Loucy (cell line): Measurements from ENCODE around the gene GCNT2.
"Not testable (repeated sequence)": the region's sequence is repeated elsewhere in the genome, so short reads cannot be mapped to it uniquely, and the experiment has no call there.

ENCODE experiments used
- CTCF ChIP-seq: fragments of 200-600 bp; sonication (generic); conservative IDR thresholded peaks from 2 replicates; pipeline ENCODE4 v1.5.1; 2014; ENCODE audit warnings: mild to moderate bottlenecking, antibody characterized with exemption, low read length
- EZH2phosphoT487 ChIP-seq: fragments of 200-600 bp; IDR thresholded peaks from 2 replicates; pipeline ENCODE4 v1.6.1; 2018; ENCODE audit warnings: antibody characterized with exemption, mild to moderate bottlenecking, moderate library complexity, borderline replicate concordance

DNA sequence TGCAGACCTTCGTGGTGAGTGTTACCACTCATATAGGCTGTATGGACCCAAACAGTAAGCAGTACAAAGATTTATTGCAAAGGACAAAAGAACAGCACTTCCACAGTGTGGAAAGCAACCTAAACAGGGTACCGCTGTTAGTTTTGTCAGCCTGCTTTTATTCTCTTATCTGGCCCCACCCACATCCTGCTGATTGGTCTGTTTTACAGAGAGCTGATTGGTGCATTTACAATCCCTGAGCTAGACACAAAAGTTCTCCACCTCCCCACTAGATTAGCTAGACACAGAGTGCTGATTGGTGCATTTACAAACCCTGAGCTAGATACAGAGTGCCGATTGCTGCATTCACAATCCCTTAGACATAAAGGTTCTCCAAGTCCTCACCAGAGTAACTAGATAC lies 95.1 kb downstream of the GCNT2 start:
- not testable (repeated sequence) for TF ChIP-seq CTCF, EZH2phosphoT487
